NOMO-1 treated with dmso at 0.1 percent for 144 hours (cell line): Measurements from ENCODE around the gene SLIT3.

ENCODE experiments used
- DNase-seq: peaks from one replicate; lab custom pipeline; 2025; ENCODE audit not compliant: unreplicated experiment; lab: John Stamatoyannopoulos, UW

SLIT3 gene

DNA sequence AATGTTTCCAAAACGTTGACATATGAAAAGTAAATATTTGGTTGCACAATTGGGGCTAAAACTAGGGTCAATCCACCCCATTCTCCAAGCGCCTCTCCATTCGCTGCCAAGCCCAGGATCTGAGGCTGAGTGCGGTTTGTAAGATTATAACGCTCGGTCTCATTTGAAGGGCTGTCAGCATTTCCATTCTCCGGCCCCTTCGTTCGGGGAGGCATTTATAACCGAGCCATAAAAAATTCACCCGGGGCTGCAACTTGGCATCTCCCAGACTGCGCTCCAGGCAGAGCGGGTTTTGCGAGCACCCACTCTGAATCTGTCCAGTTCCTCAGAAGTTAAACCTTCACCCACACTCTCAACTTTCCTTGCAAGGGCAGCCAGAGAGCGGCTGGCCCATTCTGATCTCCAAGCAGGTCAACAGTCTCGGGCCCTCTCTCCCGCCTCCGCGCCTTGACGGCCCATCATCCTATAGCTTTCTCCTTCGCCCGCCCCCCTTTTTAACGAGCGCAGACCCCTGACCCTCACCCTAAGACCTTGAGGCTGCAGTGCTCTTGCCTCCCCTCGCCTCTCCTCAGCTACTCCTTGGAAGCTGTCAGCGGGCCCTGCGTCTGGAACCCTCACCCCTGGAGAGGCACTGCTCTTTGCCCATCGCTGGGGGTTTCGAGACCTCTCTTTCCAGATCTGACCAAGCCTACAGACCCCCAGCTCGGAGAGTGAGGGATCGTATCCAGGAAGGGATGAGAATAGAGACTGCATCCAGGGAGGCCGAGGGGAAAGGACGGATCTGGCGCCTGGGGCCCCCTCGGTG, 1.1 kb downstream of the SLIT3 start:
- no peak for DNase-seq

DNA sequence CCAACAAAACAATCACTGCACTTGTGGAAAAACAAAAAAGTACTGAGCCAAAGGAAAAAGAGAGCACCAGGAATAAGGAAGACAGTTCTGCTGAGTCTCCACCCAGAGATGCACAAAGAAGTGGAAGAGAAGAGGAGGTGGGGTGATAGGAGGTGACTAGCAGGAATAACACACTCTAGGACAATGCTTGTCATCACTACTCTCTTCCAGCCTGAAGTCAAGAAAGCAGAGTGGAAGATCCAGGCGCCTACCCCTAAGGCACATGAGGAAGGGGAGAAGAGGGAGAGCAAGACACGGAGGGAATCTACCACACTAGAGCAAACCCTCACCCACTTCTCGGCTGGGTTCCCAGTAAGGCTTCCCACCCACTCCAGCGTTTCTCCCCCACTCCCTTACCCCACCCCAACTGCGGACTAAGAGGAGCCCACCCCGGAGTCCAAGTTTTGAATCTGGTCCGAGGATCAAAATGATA, 1.7 kb downstream of the SLIT3 start:
- no peak for DNase-seq

- DNase-seq = no peak
These were observed 2.7 kb downstream of the SLIT3 start for GRCh38 chr5:169298193-169298592.

DNA sequence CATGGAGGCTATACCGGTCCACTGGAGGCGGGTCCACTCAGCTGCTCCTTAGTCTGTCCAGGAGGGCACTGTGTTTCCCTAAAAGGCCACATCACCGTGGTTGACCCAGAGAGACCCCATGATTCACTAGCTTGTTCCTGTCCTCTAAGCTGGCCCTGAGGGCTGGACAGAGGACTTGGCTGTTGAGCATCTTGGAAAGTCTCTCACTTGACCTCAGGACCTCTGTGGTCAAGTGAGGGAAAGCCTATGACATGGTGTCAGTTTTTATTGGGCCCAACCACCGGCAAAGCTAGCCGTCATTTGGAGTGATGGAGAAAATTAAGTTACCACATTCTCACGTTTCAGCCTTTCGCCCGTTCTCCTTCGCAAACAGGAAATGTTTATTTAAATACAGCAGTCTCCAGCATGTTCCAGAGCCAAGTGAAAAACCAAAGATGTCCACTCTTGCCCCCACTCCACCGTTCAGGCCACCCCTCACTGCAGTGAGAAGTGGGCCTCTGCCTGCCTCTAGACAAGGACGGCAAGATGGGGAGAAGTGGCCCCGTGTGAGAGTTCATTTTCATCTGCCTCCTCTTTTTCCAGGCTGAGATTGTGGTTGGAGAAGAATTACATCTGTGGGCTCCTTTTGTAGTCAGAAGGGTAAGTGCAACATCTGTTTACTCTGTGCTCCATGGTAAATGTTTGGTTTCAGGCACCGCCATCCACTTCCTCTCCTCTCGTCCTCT, 4.4 kb downstream of the SLIT3 start:
- DNase-seq = no peak

DNA sequence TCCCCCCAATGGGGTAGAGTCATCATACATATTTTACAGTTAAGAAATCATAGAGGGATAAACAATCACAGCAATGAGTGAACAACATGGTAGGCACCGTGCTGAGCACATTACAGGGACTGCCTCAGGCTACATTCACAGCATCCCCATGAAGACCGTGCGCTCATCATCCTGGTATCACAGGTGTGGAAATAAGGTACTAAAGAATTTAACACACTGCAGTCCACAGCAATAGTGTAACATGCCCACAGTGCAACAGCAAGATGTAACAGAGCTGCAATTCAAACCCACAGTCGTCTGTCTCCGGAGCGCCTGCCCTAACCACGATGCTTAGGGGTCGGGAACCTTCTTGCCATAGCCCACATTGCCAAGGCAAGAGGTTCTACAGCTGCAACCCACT, 5.6 kb downstream of the SLIT3 start:
- no peak for DNase-seq

GRCh38 chr5:169294621-169295020, 6.3 kb downstream of the SLIT3 start:
- no peak for DNase-seq

- no peak for DNase-seq
These were observed 9.1 kb downstream of the SLIT3 start for GRCh38 chr5:169291877-169292276.

GRCh38 chr5:169290895-169291294, 10.0 kb downstream of the SLIT3 start:
- no peak for DNase-seq

- no peak for DNase-seq
These were observed 11.4 kb downstream of the SLIT3 start for GRCh38 chr5:169289520-169289919.

- no peak for DNase-seq
These were observed 12.6 kb downstream of the SLIT3 start for GRCh38 chr5:169288066-169288930.

DNA sequence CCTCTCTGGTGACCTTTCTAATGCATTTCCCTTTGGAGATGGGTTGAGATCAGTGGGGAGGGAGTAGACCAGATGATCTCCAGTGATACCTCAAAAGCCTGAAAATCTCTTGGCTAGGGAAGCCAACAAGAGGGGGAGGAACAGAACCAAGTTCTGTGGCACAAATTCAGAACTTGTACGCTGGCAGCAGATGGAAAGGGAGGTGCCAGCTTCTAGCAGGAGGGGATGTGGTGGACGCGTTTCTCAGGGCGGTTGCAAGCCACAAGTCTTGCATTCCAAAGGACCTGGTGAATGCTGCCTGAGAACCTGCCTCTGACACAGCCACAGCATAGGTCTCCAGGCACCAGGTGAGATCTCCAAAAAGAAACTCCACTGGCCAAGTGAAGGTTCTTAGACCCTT, 13.4 kb downstream of the SLIT3 start:
- no peak for DNase-seq

DNA sequence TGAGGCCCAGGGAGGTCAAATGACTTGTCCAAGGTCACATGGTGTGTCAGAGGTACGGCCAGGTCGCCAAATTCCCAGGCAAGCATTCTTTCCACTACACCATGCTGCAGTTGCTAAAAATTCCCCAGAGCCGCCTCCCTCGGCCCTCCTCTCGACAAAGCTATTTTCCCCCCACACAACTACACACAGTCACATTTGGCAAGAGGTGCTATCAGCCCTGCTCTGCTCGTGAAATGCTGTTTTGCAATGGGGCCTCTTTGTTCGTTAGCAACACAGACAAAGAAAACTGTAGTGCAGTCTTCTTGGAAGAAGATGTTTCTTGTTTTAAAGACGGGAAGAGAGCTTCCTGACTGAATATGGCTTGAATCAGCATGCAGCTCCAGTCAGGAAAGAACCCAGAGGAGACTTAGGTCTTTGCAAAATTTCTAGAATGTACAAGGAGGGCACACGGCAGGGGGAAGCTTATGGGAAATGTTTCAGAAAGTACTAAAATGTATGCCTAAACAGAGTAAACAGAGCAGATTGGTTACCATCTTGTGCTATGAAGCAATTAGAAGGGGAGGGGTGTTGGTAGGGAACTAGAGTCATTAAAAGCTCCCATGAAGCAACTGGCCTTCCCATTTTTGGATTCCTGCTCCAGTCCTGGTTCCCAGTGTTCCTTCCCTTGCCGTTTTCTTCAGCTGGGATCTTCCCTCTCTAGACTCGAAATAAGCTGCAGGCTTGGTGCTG, 14.2 kb downstream of the SLIT3 start:
- DNase-seq = no peak

- DNase-seq = no peak
These were observed 17.1 kb downstream of the SLIT3 start for GRCh38 chr5:169283887-169284286.

- DNase-seq = no peak
These were observed 19.3 kb downstream of the SLIT3 start for GRCh38 chr5:169281625-169282024.

DNA sequence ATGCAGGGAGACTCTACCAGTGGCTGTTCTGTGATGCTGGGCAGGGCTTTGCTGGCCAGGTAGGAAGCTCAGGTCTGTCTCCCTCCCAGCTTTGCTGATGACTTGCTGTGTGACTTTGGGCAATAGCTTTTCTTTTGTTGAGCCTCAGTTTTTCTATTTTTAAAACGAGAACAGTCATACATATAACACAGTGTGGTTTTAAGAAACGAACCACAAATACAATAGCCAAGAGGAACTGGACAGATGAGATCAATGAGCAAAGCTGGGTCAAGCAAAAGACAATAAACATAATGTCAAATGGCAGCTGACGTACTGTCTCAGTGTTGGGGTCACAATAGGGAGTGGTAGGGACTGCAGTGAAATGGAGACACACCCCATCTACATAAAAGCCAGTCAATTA, 20.2 kb downstream of the SLIT3 start:
- no peak for DNase-seq

DNA sequence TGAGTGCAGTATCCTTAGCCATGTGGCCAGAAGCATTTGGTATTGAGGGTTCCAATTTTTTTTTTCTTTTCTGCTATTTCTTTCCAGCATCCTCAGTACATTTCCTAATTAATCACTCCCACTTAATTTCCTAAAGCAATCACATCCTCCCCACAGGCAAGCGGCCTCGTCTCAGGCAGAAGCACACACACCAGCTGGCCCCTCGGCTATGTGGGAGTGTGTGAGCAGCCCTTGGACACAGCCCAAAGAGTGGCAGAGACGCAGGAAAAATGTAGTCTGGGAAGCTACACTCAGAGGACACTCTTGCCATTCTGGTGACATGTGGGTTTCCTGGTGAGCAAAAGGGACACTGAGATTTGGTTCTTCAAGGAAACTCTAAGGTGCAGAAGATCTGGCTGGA, 20.7 kb downstream of the SLIT3 start:
- no peak for DNase-seq

- no peak for DNase-seq
These were observed 21.8 kb downstream of the SLIT3 start for GRCh38 chr5:169279125-169279524.

GRCh38 chr5:169273881-169274280, 27.1 kb downstream of the SLIT3 start:
- no peak for DNase-seq

- DNase-seq = no peak
These were observed 27.5 kb downstream of the SLIT3 start for GRCh38 chr5:169273451-169273850.

DNA sequence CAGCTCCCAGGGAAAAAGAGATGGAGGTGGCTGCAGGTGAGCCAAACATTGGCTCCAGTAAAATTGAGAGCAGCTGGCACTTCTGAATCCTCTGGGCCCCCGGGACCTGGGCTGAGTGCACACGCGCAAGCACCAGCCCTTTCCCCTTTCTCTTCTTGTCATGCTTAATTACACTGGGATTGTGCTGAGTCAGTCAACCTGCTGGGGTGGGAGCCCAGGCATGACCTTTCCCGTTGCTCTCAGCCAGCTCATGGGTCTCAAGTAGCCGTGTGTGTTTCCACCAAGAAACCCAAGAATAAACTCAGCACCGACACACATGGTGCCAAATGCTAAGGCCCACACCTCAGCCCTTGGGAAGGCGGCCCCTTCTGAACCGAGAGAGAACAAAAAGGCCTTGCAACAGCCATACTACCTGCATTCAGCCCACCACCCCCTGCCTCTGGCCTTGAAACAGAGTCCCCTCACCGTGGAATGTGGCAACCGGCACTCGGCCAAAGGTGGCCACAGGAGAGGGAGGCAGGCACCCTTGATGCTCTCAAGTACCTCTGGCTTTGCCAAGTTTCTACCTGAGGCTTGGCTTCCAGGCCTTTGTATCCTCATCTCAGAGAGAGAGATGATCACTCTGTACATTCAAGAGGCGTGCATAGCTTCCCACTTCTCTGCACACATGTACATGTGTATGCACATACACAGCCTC, 28.1 kb downstream of the SLIT3 start:
- no peak for DNase-seq
